GM15510 (cell line): ENCODE results near the gene FRMPD2.
A peak's percentile ranks its signal among the peaks of the same experiment; 100 is the strongest.

Experiments
- POLR2A ChIP-seq: IDR thresholded peaks from 3 replicates; pipeline ENCODE4 v1.6.1; 2011; ENCODE audit warnings: borderline replicate concordance; ENCODE audit not compliant: insufficient read length; ENCODE audit errors: extremely low read depth

The FRMPD2 gene

GRCh38 chr10:48274636-48275035, at the start of gene FRMPD2:
Gene FRMPD2, minus strand, starts transcription at chr10:48274696. Its CDS starts 129 bp downstream, at chr10:48274567.
- TF ChIP-seq POLR2A = no peak

- no peak for TF ChIP-seq POLR2A
Observed at GRCh38 chr10:48322017-48322416, 47.5 kb upstream of the FRMPD2 start.

- no peak for TF ChIP-seq POLR2A
Observed at GRCh38 chr10:48317321-48317990, 43.0 kb upstream of the FRMPD2 start.

GRCh38 chr10:48316236-48316635, 41.7 kb upstream of the FRMPD2 start:
- TF ChIP-seq POLR2A = no peak

GRCh38 chr10:48314107-48314506, 39.6 kb upstream of the FRMPD2 start:
- TF ChIP-seq POLR2A = no peak

GRCh38 chr10:48309711-48310226, 35.3 kb upstream of the FRMPD2 start:
- no peak for TF ChIP-seq POLR2A

- no peak for TF ChIP-seq POLR2A
Observed at GRCh38 chr10:48307711-48308018, 33.2 kb upstream of the FRMPD2 start.

GRCh38 chr10:48306870-48307710, 32.6 kb upstream of the FRMPD2 start:
- TF ChIP-seq POLR2A = no peak

GRCh38 chr10:48306265-48306869, 31.9 kb upstream of the FRMPD2 start, which contains the start of gene MAPK8:
Gene MAPK8, plus strand, starts transcription at chr10:48306677. Its CDS starts 94,984 bp downstream, at chr10:48401661.
- peak; percentile 89 for TF ChIP-seq POLR2A

- TF ChIP-seq POLR2A = no peak
Observed at GRCh38 chr10:48305905-48306264, 31.4 kb upstream of the FRMPD2 start.

- TF ChIP-seq POLR2A = no peak
Observed at GRCh38 chr10:48302515-48303476, 28.3 kb upstream of the FRMPD2 start.

GRCh38 chr10:48300556-48300955, 26.1 kb upstream of the FRMPD2 start:
- TF ChIP-seq POLR2A = no peak

- TF ChIP-seq POLR2A = no peak
Observed at GRCh38 chr10:48299692-48300091, 25.2 kb upstream of the FRMPD2 start.

GRCh38 chr10:48299066-48299465, 24.6 kb upstream of the FRMPD2 start:
- no peak for TF ChIP-seq POLR2A

GRCh38 chr10:48296576-48297098, 22.1 kb upstream of the FRMPD2 start:
- TF ChIP-seq POLR2A = no peak

GRCh38 chr10:48294431-48294830, 19.9 kb upstream of the FRMPD2 start:
- TF ChIP-seq POLR2A = no peak
